ENCODE results near the gene CCDC74B.
"Not testable (repeated sequence)": the region's sequence is repeated elsewhere in the genome, so short reads cannot be mapped to it uniquely, and the experiment has no call there.

CCDC74B gene

DNA sequence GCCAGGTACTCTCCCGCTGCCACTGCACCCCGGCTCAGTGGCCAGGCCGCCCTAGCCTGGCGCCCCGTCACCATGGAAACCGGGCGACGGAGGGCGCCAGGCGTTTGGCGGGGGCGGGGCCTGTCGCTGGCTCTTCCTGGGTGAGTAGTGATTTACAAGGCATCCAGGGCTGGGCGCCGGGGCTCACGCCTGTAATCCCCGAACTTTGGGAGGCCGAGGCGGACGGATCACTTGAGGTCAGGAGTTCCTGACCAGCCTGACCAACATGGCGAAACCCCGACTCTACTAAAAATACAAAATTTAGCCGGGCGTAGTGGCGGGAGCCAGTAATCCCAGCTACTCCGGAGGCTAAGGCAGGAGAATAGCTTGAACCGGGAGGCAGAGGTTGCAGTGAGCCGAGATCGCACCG lies at the start of gene CCDC74B:
CCDC74B (minus strand) TSS at position 107 of the 409 bp plus-strand sequence. CDS start 116 bp downstream, outside the sequence.
- peak; percentile 69 for DNase-seq (ENCODE audit: low read depth, low spot score)

GRCh38 chr2:130193824-130194223 lies 48.9 kb upstream of the CCDC74B start:
- DNase-seq (ENCODE audit: low read depth, low spot score) = not testable (repeated sequence)

- DNase-seq (ENCODE audit: low read depth, low spot score) = not testable (repeated sequence)
These were observed 47.5 kb upstream of the CCDC74B start for GRCh38 chr2:130192451-130192850.

GRCh38 chr2:130191319-130191718 lies 46.4 kb upstream of the CCDC74B start:
- DNase-seq (ENCODE audit: low read depth, low spot score) = not testable (repeated sequence)

DNA sequence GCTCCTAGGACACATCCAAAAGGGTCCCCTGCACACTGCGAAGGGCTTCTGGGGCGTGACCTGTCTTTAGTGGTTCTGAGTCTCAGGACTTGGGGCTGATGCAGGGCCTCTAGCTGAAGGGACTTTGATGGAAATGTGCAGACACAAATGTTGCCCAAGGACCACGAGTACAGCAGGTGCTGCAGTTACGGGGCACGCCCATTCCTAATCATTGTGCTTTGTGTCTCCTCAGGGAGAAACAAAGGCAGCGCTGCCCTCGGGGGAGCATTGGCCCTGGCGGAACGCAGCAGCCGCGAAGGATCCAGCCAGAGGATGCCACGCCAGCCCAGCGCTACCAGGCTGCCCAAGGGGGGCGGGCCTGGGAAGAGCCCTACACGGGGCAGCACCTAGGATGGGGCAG lies 45.3 kb upstream of the CCDC74B start:
- no peak for DNase-seq (ENCODE audit: low read depth, low spot score)

GRCh38 chr2:130188958-130189357 lies 44.0 kb upstream of the CCDC74B start:
- not testable (repeated sequence) for DNase-seq (ENCODE audit: low read depth, low spot score)

DNA sequence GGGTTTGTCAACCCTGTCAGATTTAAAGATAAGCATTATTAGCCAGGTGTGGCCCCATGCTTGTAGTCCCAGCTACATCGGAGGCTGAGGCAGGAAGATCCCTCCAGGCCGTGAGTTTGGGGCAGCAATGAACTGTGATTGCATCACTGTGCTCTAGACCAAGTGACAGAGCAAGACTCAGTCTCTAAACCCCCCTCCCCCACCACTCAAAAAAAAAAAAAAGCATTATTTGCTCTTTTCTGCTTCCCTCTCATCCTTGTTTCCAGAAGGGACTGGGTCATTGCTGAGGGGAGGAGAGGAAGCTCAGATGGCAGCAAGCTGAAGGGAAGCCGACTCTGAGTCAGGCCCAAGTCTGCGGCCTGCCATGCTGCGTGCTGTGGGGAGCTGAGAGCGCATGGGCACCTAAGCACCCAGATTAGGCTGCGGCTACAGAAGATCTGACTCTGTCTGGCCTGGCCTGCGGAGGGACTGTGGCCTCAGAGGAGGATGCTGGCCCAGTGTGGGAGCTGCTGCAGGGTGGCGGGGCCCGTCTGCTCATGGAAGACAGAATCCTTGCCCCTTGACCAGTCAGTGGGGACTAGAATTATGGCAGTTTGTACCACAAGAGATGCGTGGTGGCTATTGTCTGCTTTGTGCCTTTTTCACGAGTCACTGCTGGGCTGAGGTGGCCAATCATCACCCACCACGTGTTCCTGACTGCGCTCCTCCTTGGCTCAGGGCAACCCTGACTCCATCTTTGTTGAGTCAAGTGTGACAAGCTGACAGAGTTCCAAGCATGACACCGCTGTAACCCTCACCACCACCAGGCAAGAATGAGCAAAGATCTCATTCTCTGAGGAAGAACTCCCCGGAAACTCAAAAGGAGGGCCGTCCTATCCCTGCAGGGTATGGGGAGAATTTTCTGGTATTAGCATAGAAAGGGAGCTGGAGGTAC lies 43.2 kb upstream of the CCDC74B start:
- peak; percentile 18 for DNase-seq (ENCODE audit: low read depth, low spot score)

- DNase-seq (ENCODE audit: low read depth, low spot score) = no peak
These were observed 42.4 kb upstream of the CCDC74B start for GRCh38 chr2:130187268-130187667.

DNA sequence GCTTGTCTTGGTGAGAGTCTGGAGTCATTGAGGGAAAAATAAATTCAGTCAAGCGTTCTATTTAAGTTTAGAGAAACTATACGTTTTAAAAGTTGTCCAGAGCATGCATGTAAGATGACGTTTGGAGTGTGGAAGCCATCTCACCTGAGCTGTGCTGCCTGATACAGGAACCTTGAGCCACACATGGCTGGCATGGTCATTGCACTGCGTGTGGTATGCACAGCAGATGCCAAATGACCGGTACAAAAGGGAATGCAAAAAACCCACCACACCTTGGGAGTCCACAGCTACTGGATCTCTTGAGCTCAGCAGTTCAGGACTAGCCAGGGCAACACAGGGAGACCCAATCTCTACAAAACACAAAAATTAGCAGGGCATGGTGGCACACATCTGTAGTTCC lies 41.5 kb upstream of the CCDC74B start:
- DNase-seq (ENCODE audit: low read depth, low spot score) = no peak

DNA sequence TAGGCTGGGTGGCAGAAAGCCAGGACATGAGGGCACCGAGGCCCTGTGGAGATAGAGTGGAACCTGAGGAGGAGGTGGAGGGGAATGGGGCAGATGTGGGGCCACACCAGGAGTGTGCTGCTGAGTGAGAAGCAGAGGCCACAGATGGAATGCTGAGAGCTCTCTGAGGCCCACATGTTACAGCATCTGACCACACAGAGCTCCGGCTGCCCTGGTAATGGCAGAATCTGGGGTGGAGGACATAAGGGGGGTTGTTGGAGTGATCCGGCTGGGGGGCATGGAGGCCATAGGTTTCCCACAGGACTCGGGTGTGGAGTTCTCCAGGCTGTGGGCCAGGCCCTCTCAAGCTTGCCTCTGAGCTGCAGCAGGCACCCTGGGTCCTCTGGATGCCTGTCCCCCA lies 41.0 kb upstream of the CCDC74B start:
- DNase-seq (ENCODE audit: low read depth, low spot score) = no peak

- no peak for DNase-seq (ENCODE audit: low read depth, low spot score)
These were observed 40.5 kb upstream of the CCDC74B start for GRCh38 chr2:130185436-130185835.

GRCh38 chr2:130183512-130184373 lies 38.8 kb upstream of the CCDC74B start:
- peak; percentile 45 for DNase-seq (ENCODE audit: low read depth, low spot score)

GRCh38 chr2:130182826-130183511 lies 38.1 kb upstream of the CCDC74B start:
- DNase-seq (ENCODE audit: low read depth, low spot score) = peak; percentile 19

DNA sequence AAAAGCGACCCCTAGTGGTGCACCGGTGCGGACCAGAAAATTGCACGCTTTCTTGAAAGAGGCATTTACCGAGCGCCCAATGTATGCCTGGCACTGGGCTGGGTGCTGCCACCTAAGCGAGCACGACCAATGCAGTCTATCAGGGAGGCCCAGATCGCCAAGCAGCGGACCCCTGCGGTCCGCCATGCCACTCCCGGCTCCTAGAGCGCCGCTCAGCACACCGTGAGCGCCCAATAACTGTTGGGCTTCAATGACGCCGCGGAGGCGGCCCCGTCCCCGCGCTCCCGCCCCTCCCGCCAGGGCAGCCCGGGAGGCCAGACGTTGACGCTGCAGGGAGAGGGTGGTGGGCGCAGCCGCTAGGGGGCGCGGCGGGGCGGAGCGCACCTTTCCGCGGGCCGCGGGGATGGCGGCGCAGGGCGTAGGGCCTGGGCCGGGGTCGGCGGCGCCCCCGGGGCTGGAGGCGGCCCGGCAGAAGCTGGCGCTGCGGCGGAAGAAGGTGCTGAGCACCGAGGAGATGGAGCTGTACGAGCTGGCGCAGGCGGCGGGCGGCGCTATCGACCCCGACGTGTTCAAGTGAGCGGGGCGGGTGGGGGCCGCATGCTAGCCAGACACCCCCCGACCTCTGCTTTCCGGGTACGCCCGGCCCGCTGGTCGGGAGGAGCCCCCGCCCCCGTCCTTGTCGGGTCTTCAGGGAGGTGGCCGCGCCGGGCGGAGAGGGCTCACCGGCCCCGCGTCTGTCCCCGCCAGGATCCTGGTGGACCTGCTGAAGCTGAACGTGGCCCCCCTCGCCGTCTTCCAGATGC lies 37.2 kb upstream of the CCDC74B start, which contains the start of gene MZT2B:
MZT2B (plus strand) TSS at position 383 of the 803 bp plus-strand sequence; CDS start at position 404, 21 bp downstream.
- DNase-seq (ENCODE audit: low read depth, low spot score) = peak; percentile 91

DNA sequence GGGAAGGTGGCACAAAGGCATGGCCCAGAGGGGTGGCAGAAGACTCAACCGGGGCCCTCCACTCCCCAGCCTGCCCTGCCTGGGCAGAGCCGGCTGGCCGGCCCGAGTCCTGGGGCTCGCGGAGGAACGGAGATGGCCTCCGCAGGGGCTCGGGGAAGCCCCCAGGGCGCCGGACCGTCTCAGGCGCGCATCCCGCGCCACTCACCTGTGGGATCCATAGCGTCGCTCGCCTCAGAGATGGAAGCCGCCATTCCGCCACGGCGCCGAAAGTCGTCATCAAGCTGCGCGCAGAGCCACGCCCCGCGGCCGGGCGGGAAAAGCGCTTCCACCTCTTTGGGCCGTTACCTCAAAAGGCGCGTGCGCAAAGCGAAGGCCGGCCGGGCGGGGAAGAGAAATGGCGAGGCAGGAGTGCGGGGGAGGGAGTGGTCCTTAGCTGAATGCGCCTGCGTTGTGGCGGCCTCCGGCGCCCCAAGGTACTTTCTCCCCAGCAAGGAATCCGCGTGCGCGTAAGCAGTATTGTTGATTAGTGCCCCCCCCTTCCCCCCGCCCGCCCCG lies 36.5 kb upstream of the CCDC74B start, which contains the start of gene SMPD4:
SMPD4 (minus strand) TSS at position 278 of the 555 bp plus-strand sequence. CDS start 5,010 bp downstream, outside the sequence.
- DNase-seq (ENCODE audit: low read depth, low spot score) = peak; percentile 96

DNA sequence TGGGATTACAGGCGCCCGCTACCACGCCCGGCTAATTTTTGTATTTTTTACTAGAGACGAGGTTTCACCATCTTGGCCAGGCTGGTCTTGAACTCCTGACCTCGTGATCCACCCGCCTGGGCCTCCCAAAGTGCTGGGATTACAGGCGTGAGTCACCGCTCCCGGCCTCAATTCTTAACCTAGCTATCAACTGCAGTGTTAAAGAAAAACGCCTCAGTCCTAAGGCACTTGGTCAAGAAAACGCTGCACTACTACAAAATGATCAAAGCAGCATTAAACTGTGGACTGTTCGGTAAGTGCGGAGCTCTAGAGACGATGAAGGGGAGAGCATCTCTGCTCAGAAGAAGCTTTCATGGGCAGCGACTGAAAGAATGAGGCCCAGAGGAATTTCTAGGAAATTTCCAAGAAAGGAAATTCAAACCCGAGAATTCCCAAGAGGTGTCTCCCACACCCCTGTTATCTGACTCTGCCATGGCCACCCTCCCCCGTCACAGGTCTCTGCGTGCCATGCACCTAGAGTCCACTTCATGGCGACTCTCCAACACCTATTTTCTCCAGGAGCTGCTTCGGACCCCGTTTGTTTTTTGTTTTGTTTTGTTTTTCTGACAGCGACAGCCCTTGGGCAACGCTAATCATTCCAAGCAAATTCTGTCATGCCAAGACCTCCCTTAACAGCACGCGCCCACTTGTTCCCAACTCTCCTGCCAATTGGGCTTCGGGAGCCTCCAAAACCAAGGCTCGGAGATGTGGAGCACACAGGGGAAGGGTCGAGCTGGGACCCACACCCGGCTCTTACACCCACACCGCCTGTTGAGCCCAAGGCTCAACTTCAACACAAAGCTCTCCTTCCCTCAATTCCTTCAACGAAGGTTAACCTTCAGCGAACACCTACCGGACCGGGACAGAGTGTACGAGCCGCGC lies 35.8 kb upstream of the CCDC74B start:
- peak; percentile 18 for DNase-seq (ENCODE audit: low read depth, low spot score)

GRCh38 chr2:130174866-130175265 lies 30.0 kb upstream of the CCDC74B start:
- DNase-seq (ENCODE audit: low read depth, low spot score) = not testable (repeated sequence)

DNA sequence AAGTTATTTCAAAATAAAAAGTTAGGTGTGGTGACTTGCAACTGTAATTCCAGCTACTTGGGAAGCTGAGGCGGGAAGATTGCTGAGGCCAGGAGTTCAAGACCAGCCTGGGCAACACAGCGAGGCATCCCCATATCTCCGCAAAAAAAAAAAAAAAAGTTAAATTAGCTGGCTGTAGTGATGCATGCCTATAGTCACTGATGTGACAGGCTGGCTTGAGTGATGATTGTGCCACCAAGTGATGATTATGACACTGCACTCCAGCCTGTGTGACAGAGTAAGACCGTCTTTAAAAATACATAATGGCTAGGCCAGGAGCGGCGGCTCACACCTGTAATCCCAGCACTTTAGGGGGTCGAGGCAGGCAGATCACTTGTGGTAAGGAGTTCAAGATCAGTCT lies 25.0 kb upstream of the CCDC74B start:
- no peak for DNase-seq (ENCODE audit: low read depth, low spot score)

DNA sequence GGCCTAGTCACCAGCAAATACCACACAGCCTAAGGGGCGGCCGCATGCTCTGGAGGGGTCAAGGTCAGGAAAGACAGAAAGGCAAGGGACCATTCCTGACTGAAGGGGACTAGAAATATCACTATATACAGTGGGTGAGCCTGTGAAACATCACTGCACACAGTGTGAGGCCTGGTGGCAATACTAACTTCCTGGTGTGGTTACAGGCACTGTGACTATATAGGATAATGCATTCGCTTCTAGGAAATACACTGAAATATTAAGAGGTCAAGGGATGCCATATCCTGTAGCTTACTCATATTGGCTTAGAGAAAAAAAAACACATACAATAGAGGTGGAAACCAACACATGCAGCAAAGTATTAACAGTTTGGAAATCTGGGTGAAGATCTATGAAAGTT lies 24.3 kb upstream of the CCDC74B start:
- not testable (repeated sequence) for DNase-seq (ENCODE audit: low read depth, low spot score)

All from ELF-1 (cell line).